Vagina (tissue), 2 donors: ENCODE data around the gene FAM181A. TPM values are rescaled to one million over a fixed set of nuclear protein-coding genes. Genes with fewer than 3 reads are reported as not detected.

ENCODE experiments used
- DNase-seq, 2 donors: peaks; one replicate each; pipeline ENCODE4 v3.0.0-alpha.2; 2017; ENCODE audit errors: extremely low spot score in 2 of 2
- H3K27ac ChIP-seq: fragments of 200-600 bp; sonication (generic); one replicate; pipeline ENCODE4 v1.5.1; 2019
- H3K27me3 ChIP-seq: fragments of 200-600 bp; sonication (generic); one replicate; pipeline ENCODE4 v1.5.1; 2019
- H3K36me3 ChIP-seq, 2 donors: fragments of 200-600 bp; sonication (generic); one replicate each; pipeline ENCODE4 v1.5.1; 2017 to 2019
- H3K4me1 ChIP-seq: fragments of 200-600 bp; sonication (generic); one replicate; pipeline ENCODE4 v1.5.1; 2019
- H3K4me3 ChIP-seq, 2 donors: fragments of 200-600 bp; sonication (generic); 1 replicate in 1 of 2; 2 replicates in 1 of 2; pipeline ENCODE4 v1.5.1; 2016 to 2019
- H3K9me3 ChIP-seq: fragments of 200-600 bp; sonication (generic); one replicate; pipeline ENCODE4 v1.5.1; 2019
- CTCF ChIP-seq, 3 experiments: fragments of 450-650 bp in 2 of 3; fragments of 200-600 bp in 1 of 3; sonication (generic) in 1 of 3; IDR thresholded peaks; one replicate each; pipeline ENCODE4 v1.5.1; 2017 to 2019; ENCODE audit warnings: antibody characterized with exemption in 3 of 3, mild to moderate bottlenecking in 2 of 3, moderate library complexity in 2 of 3
- POLR2A ChIP-seq, 2 donors: fragments of 450-650 bp; IDR thresholded peaks; one replicate each; pipeline ENCODE4 v1.6.1; 2017; ENCODE audit warnings: antibody characterized with exemption in 2 of 2, mild to moderate bottlenecking in 2 of 2, moderate library complexity in 2 of 2
- POLR2AphosphoS5 ChIP-seq, 2 donors: sonication (generic); formaldehyde crosslinking; IDR thresholded peaks; one replicate each; pipeline ENCODE4 v1.9.0; 2017; ENCODE audit warnings: antibody characterized with exemption in 2 of 2, mild to moderate bottlenecking in 2 of 2, low read depth in 1 of 2; ENCODE audit not compliant: insufficient read depth in 1 of 2
- intact Hi-C: fragments of 100-400 bp; cut with DNase I; formaldehyde crosslinking; loops from one replicate; pipeline ENCODE4 v1.15.1; 2023
- total RNA-seq: library from RNA; depleted of rRNA; stranded (reverse); fragments of >200 nt; gene quantifications from one replicate; pipeline ENCODE4 v1.2.3, GENCODE V29; 2016

Gene FAM181A
- total RNA-seq, 1 donor from 2014 or later: not detected

- TF ChIP-seq POLR2A (IDR thresholded peaks at IDR 0.05): no peak
- no peak for TF ChIP-seq POLR2AphosphoS5 (IDR thresholded peaks at IDR 0.05; ENCODE audit: insufficient read depth in 1 of 2, low read depth in 1 of 2)
- TF ChIP-seq CTCF (IDR thresholded peaks at IDR 0.05): no peak
- Histone ChIP-seq H3K9me3 (no peaks in the 10 kb centered on the region), H3K27me3 (no peaks in the 10 kb centered on the region), H3K36me3 (no peaks in the 10 kb centered on the region), H3K4me1 (peaks cover 18% of the 10 kb centered on the region), H3K27ac (no peak overlapping the region), H3K4me3 (no peak overlapping the region)
- intact Hi-C loops: no loop called here
- no peak for DNase-seq
Measured at GRCh38 chr14:93973607-93974006, 46.5 kb downstream of the FAM181A start.

- H3K27me3 ChIP-seq: no peaks in the 10 kb centered on the region
- no peak for DNase-seq
- no peaks in the 10 kb centered on the region for H3K36me3 ChIP-seq
- H3K9me3 ChIP-seq: no peaks in the 10 kb centered on the region
- TF ChIP-seq POLR2A (IDR thresholded peaks at IDR 0.05) (no peak), CTCF (IDR thresholded peaks at IDR 0.05) (no peak), POLR2AphosphoS5 (IDR thresholded peaks at IDR 0.05; ENCODE audit: insufficient read depth in 1 of 2, low read depth in 1 of 2) (no peak)
- peaks cover 18% of the 10 kb centered on the region for H3K4me1 ChIP-seq
- peak overlapping the region; percentile 19 for H3K27ac ChIP-seq
- intact Hi-C loops: no loop called here
- H3K4me3 ChIP-seq: peak overlapping the region; percentile 26 to 36
Measured at GRCh38 chr14:93974299-93974698, 47.2 kb downstream of the FAM181A start.

GRCh38 chr14:93974833-93975232 lies 47.7 kb downstream of the FAM181A start:
- Histone ChIP-seq H3K9me3 (no peaks in the 10 kb centered on the region), H3K27me3 (no peaks in the 10 kb centered on the region), H3K4me1 (peaks cover 13% of the 10 kb centered on the region), H3K4me3 (peak overlapping the region; percentile 26 to 36), H3K36me3 (no peaks in the 10 kb centered on the region), H3K27ac (peak overlapping the region; percentile 19)
- intact Hi-C loops: no loop called here
- no peak for DNase-seq
- TF ChIP-seq POLR2AphosphoS5 (IDR thresholded peaks at IDR 0.05; ENCODE audit: insufficient read depth in 1 of 2, low read depth in 1 of 2) (peak in 1 of 2 donors; percentile 23), CTCF (IDR thresholded peaks at IDR 0.05) (no peak)

- peak overlapping the region; percentile 69 for H3K27ac ChIP-seq
- H3K4me3 ChIP-seq: peak overlapping the region; percentile 26 to 36
- no peaks in the 10 kb centered on the region for H3K27me3 ChIP-seq
- H3K4me1 ChIP-seq: peaks cover 6% of the 10 kb centered on the region
- TF ChIP-seq CTCF (IDR thresholded peaks at IDR 0.05) (no peak), POLR2AphosphoS5 (IDR thresholded peaks at IDR 0.05; ENCODE audit: insufficient read depth in 1 of 2, low read depth in 1 of 2) (no peak), POLR2A (IDR thresholded peaks at IDR 0.05) (no peak)
- DNase-seq: no peak
- H3K9me3 ChIP-seq: no peaks in the 10 kb centered on the region
- H3K36me3 ChIP-seq: no peaks in the 10 kb centered on the region
- intact Hi-C loops: no loop called here
Measured at GRCh38 chr14:93975791-93976476, 48.8 kb downstream of the FAM181A start.

- DNase-seq: no peak
- TF ChIP-seq CTCF (IDR thresholded peaks at IDR 0.05) (no peak), POLR2A (IDR thresholded peaks at IDR 0.05) (no peak), POLR2AphosphoS5 (IDR thresholded peaks at IDR 0.05; ENCODE audit: insufficient read depth in 1 of 2, low read depth in 1 of 2) (peak in 1 of 2 donors; percentile 51)
- Histone ChIP-seq H3K9me3 (no peaks in the 10 kb centered on the region), H3K27me3 (no peaks in the 10 kb centered on the region), H3K4me3 (peak within 1 kb of the TSS; percentile 26 to 36), H3K27ac (peak within 1 kb of the TSS; percentile 69), H3K4me1 (peaks cover 8% of the 10 kb centered on the region), H3K36me3 (no peaks in the 10 kb centered on the region)
- intact Hi-C loops: no loop called here
Measured at GRCh38 chr14:93976477-93977057, 49.4 kb downstream of the FAM181A start, which contains the start of gene ASB2. Gene ASB2 (minus strand): TSS chr14:93976570. CDS start chr14:93964539, 12,031 bp downstream.
